Smooth muscle cell (in vitro differentiated cells): ENCODE results near the gene PACRG. TPM values are rescaled to one million over a fixed set of nuclear protein-coding genes. Genes with fewer than 3 reads are reported as not detected.

Experiments used
- DNase-seq: peaks from one replicate; lab custom pipeline; 2025; ENCODE audit not compliant: unreplicated experiment; lab: John Stamatoyannopoulos, UW
- H2AFZ ChIP-seq: fragments of 200-600 bp; sonication (generic); 2 replicates; pipeline ENCODE4 v1.6.0; 2016; ENCODE audit warnings: antibody characterized with exemption, low read depth, mild to moderate bottlenecking
- H3F3A ChIP-seq: fragments of 200-600 bp; sonication (generic); 2 replicates; pipeline ENCODE4 v1.6.0; 2017; ENCODE audit warnings: antibody characterized with exemption, low read depth
- H3K27ac ChIP-seq: fragments of 200-600 bp; sonication (generic); 2 replicates; pipeline ENCODE4 v1.5.1; 2016; ENCODE audit warnings: low read depth, mild to moderate bottlenecking
- H3K27me3 ChIP-seq: fragments of 200-600 bp; sonication (generic); 2 replicates; pipeline ENCODE4 v1.6.1; 2016; ENCODE audit warnings: low read depth, mild to moderate bottlenecking
- H3K36me3 ChIP-seq: fragments of 200-600 bp; sonication (generic); 2 replicates; pipeline ENCODE4 v1.5.1; 2016; ENCODE audit warnings: low read depth
- H3K4me1 ChIP-seq: fragments of 200-600 bp; sonication (generic); 2 replicates; pipeline ENCODE4 v1.5.1; 2016; ENCODE audit warnings: low read depth
- H3K4me2 ChIP-seq: fragments of 200-600 bp; sonication (generic); 2 replicates; pipeline ENCODE4 v1.6.0; 2016; ENCODE audit warnings: mild to moderate bottlenecking
- H3K4me3 ChIP-seq: fragments of 200-600 bp; sonication (generic); 2 replicates; pipeline ENCODE4 v1.5.1; 2016; ENCODE audit warnings: mild to moderate bottlenecking
- H3K79me2 ChIP-seq: fragments of 200-600 bp; sonication (generic); 2 replicates; pipeline ENCODE4 v1.6.0; 2016; ENCODE audit warnings: low read depth, mild to moderate bottlenecking
- H3K9ac ChIP-seq: fragments of 200-600 bp; sonication (generic); 2 replicates; pipeline ENCODE4 v1.6.0; 2016; ENCODE audit warnings: low read depth
- H3K9me3 ChIP-seq: fragments of 200-600 bp; sonication (generic); replicated peaks from 2 replicates; pipeline ENCODE4 v1.5.1; 2016; ENCODE audit warnings: low read depth
- H4K20me1 ChIP-seq: fragments of 200-600 bp; sonication (generic); 2 replicates; pipeline ENCODE4 v1.6.0; 2016; ENCODE audit warnings: low read depth
- WGBS: methylation state at CpG from one replicate; pipeline ENCODE4 v1.1.7; 2016; ENCODE audit warnings: low lambda C conversion rate; 5-methylcytosine and 5-hydroxymethylcytosine counted together
- polyA plus RNA-seq: library from polyadenylated mRNA; unstranded; fragments of >200 nt; fragmentation: Nextera tagmentation; extraction: Ambion mirVana; gene quantifications from 2 replicates; pipeline ENCODE4 v1.2.1, GENCODE V29; 2016
- total RNA-seq: library from RNA; depleted of rRNA; stranded (reverse); fragments of >200 nt; gene quantifications from 2 replicates; pipeline ENCODE4 v1.2.3, GENCODE V29; 2014
- TF ChIP-seq, protein P1 (sequence below): fragments of 200-600 bp; sonication (generic); IDR thresholded peaks from 2 replicates; pipeline ENCODE4 v1.5.1; 2017; ENCODE audit warnings: borderline replicate concordance, mild to moderate bottlenecking, antibody characterized with exemption; ENCODE audit not compliant: insufficient read depth, poor library complexity, severe bottlenecking

The PACRG gene
- total and polyA plus RNA-seq, 2 experiments from 2014 or later: not detected

GRCh38 chr6:163249651-163250101, 521.9 kb downstream of the PACRG start:
- H2AFZ ChIP-seq: no peak overlapping the region

DNA sequence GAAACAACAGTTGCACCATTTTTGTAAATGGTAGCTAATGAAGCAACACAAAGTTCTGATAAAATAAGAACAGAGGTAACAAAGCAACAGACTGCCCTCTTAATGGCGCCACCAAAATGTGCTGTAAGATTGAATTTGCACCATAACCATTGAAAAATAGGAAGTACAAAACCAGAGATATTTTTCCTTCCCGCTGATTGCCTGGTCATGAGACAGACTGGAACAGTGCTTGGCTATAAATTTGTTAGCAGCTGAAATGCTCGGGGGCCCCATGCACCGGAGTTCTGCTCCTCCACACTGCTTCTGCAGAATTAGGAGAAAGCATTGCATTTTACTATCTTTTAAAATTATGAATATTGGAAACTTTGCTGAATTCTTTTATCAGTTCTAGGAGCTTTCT, 522.3 kb downstream of the PACRG start:
- no peaks in the 10 kb centered on the region for H4K20me1 ChIP-seq
- DNase-seq: no peak
- no peaks in the 10 kb centered on the region for H3K27me3 ChIP-seq
- H2AFZ ChIP-seq: no peak overlapping the region
- H3K36me3 ChIP-seq: no peaks in the 10 kb centered on the region
- H3K27ac ChIP-seq: no peak overlapping the region
- no peaks in the 10 kb centered on the region for H3F3A ChIP-seq
- no peak overlapping the region for H3K4me3 ChIP-seq
- no peaks in the 10 kb centered on the region for H3K4me1 ChIP-seq
- H3K9me3 ChIP-seq: no peaks in the 10 kb centered on the region
- no peak overlapping the region for H3K9ac ChIP-seq
- TF ChIP-seq, protein P1, sequence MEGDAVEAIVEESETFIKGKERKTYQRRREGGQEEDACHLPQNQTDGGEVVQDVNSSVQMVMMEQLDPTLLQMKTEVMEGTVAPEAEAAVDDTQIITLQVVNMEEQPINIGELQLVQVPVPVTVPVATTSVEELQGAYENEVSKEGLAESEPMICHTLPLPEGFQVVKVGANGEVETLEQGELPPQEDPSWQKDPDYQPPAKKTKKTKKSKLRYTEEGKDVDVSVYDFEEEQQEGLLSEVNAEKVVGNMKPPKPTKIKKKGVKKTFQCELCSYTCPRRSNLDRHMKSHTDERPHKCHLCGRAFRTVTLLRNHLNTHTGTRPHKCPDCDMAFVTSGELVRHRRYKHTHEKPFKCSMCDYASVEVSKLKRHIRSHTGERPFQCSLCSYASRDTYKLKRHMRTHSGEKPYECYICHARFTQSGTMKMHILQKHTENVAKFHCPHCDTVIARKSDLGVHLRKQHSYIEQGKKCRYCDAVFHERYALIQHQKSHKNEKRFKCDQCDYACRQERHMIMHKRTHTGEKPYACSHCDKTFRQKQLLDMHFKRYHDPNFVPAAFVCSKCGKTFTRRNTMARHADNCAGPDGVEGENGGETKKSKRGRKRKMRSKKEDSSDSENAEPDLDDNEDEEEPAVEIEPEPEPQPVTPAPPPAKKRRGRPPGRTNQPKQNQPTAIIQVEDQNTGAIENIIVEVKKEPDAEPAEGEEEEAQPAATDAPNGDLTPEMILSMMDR: no peak
- WGBS: 94% methylated on average over 4 of the region's 4 CpGs
- no peaks in the 10 kb centered on the region for H3K79me2 ChIP-seq
- H3K4me2 ChIP-seq: no peak overlapping the region

More at GRCh38 chr6:163249651-163250101, 521.9 kb downstream of the PACRG start:
- no peak for DNase-seq
- 95% methylated on average over 8 of the region's 8 CpGs for WGBS
- no peaks in the 10 kb centered on the region for H3K9me3 ChIP-seq
- no peaks in the 10 kb centered on the region for H3K36me3 ChIP-seq
- TF ChIP-seq, protein P1: no peak
- no peaks in the 10 kb centered on the region for H4K20me1 ChIP-seq
- no peaks in the 10 kb centered on the region for H3F3A ChIP-seq
- no peak overlapping the region for H3K4me3 ChIP-seq
- no peaks in the 10 kb centered on the region for H3K4me1 ChIP-seq
- no peak overlapping the region for H3K27ac ChIP-seq
- H3K9ac ChIP-seq: no peak overlapping the region
- no peak overlapping the region for H3K4me2 ChIP-seq
- H3K79me2 ChIP-seq: no peaks in the 10 kb centered on the region
- H3K27me3 ChIP-seq: no peaks in the 10 kb centered on the region

DNA sequence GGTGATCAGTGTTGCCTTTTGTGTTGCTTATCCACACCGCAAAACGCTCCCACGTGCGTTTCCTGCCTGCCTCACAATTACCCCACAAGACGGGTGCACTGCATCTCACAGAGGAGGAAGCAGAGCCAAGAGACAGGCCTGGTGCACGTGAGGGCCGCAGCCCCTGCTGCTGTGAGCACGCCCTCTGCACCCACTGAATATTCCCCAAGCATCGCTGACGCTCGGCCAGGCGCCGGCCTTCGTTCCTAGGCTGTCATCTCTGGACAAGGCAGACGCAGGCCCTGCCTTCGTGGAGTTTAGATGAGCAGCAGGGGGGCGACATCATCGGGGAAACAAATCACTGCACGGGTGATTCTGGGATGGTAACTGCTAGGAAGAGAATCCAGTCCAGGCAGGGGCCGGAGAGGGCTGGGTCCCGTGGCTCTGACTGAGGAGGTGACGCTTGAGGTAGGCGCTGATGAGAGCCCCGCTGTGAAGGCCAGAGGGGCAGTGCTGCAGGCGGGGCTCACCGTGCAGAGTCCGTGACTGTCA, 524.4 kb downstream of the PACRG start:
- DNase-seq: no peak
- Histone ChIP-seq H4K20me1 (no peaks in the 10 kb centered on the region), H3K4me3 (no peak overlapping the region), H3K9ac (no peak overlapping the region), H3F3A (no peaks in the 10 kb centered on the region), H2AFZ (no peak overlapping the region), H3K36me3 (no peaks in the 10 kb centered on the region), H3K79me2 (no peaks in the 10 kb centered on the region), H3K9me3 (no peaks in the 10 kb centered on the region), H3K27ac (no peak overlapping the region), H3K4me2 (no peak overlapping the region), H3K4me1 (no peaks in the 10 kb centered on the region), H3K27me3 (no peaks in the 10 kb centered on the region)
- TF ChIP-seq, protein P1: no peak
- WGBS: 85% methylated on average over 27 of the region's 27 CpGs

GRCh38 chr6:163253556-163254213, 525.9 kb downstream of the PACRG start:
- Histone ChIP-seq H3K9ac (no peak overlapping the region), H3K79me2 (no peaks in the 10 kb centered on the region), H3K4me1 (no peaks in the 10 kb centered on the region), H3K9me3 (no peaks in the 10 kb centered on the region), H3K27me3 (no peaks in the 10 kb centered on the region), H3K4me3 (no peak overlapping the region), H2AFZ (no peak overlapping the region), H4K20me1 (no peaks in the 10 kb centered on the region), H3K36me3 (no peaks in the 10 kb centered on the region), H3F3A (no peaks in the 10 kb centered on the region), H3K4me2 (no peak overlapping the region), H3K27ac (no peak overlapping the region)
- TF ChIP-seq, protein P1: no peak
- DNase-seq: no peak
- 86% methylated on average over 9 of the region's 9 CpGs for WGBS
